ENCODE measurements around the gene PARP9.
"Not testable (repeated sequence)": the region's sequence is repeated elsewhere in the genome, so short reads cannot be mapped to it uniquely, and the experiment has no call there.

Gene PARP9

DNA sequence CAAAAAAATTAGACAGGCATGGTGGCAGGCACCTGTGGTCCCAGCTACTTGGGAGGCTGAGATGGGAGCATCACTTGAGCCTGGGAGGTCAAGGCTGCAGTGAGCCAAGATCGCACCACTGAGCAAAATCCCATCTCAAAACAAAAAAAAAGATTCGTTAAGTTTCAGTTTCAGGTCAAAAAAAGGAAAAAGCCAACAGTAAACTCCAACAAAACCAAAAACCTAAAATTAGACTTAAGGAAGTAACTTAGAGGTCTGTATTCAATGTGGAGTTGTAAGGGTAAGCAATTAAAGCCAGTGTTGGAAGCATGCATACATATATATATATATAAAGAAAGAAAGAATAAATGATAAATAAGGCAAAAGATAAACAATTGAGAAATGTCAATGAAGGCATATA, 61.2 kb downstream of the PARP9 start:
- H3F3A ChIP-seq (ENCODE audit: insufficient read depth, low read length), result peaks cover 2% of the 10 kb centered on the region; the same call in 1 of the 2 replicates
- H3K4me1 ChIP-seq (ENCODE audit: low read length), result peaks cover 4% of the 10 kb centered on the region
- H3K4me3 ChIP-seq (ENCODE audit: low read length), result no peak overlapping the region
- no peaks in the 10 kb centered on the region; the same call in 1 of the 2 replicates for H3K36me3 ChIP-seq (replicated peaks; ENCODE audit: insufficient read depth, low read length)
- no peaks in the 10 kb centered on the region for H3K27me3 ChIP-seq (replicated peaks; ENCODE audit: insufficient read depth, low read length)
- no peak overlapping the region for H2AFZ ChIP-seq (ENCODE audit: low read length)
- peaks cover 94% of the 10 kb centered on the region for H3K79me2 ChIP-seq (ENCODE audit: low read length)
- no peak overlapping the region for H3K9ac ChIP-seq (ENCODE audit: low read length)
- H3K9me2 ChIP-seq (replicated peaks; ENCODE audit: insufficient read depth, low read length), result no peaks in the 10 kb centered on the region
- no peak for DNase-seq
- TF ChIP-seq EZH2phosphoT487 (IDR thresholded peaks at IDR 0.05; ENCODE audit: low read length) (no peak), EZH2 (optimal IDR thresholded peaks at IDR 0.05; ENCODE audit: low read depth, low read length) (no peak)
- TF ChIP-seq, protein P1, sequence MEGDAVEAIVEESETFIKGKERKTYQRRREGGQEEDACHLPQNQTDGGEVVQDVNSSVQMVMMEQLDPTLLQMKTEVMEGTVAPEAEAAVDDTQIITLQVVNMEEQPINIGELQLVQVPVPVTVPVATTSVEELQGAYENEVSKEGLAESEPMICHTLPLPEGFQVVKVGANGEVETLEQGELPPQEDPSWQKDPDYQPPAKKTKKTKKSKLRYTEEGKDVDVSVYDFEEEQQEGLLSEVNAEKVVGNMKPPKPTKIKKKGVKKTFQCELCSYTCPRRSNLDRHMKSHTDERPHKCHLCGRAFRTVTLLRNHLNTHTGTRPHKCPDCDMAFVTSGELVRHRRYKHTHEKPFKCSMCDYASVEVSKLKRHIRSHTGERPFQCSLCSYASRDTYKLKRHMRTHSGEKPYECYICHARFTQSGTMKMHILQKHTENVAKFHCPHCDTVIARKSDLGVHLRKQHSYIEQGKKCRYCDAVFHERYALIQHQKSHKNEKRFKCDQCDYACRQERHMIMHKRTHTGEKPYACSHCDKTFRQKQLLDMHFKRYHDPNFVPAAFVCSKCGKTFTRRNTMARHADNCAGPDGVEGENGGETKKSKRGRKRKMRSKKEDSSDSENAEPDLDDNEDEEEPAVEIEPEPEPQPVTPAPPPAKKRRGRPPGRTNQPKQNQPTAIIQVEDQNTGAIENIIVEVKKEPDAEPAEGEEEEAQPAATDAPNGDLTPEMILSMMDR (IDR thresholded peaks at IDR 0.05; ENCODE audit: low read length), result no peak
- H4K20me1 ChIP-seq (ENCODE audit: insufficient read depth, low read length), result peaks cover 42% of the 10 kb centered on the region
- H3K9me3 ChIP-seq (replicated peaks; ENCODE audit: insufficient read depth, low read length), result no peaks in the 10 kb centered on the region
- H3K27ac ChIP-seq (ENCODE audit: low read length), result no peak overlapping the region
- H3K4me2 ChIP-seq (ENCODE audit: low read depth, low read length), result no peak overlapping the region

DNA sequence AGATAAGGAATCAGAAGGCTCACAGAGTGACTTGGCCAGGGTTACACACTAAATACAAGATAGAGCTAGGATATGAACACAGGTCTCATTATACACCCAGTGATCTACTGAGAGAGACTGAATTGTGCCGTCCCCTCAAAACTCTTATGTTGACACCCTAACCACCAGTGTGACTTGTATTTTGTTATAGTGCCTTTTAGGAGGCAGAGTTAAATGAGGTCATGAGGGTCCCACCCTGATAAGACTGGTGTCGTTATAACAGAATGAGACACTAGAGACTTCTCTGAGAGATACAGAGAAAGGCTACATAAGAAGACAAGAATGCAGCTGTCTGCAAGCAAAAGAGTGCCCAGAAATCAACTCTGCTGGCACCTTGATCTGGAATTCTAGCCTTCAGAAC, 62.0 kb downstream of the PARP9 start:
- Histone ChIP-seq H3K27ac (ENCODE audit: low read length) (no peak overlapping the region), H3K79me2 (ENCODE audit: low read length) (peaks cover 92% of the 10 kb centered on the region), H2AFZ (ENCODE audit: low read length) (no peak overlapping the region), H4K20me1 (ENCODE audit: insufficient read depth, low read length) (peaks cover 44% of the 10 kb centered on the region), H3K4me2 (ENCODE audit: low read depth, low read length) (no peak overlapping the region), H3K4me3 (ENCODE audit: low read length) (no peak overlapping the region), H3F3A (ENCODE audit: insufficient read depth, low read length) (peaks cover 7% of the 10 kb centered on the region), H3K9me3 (replicated peaks; ENCODE audit: insufficient read depth, low read length) (no peaks in the 10 kb centered on the region), H3K27me3 (replicated peaks; ENCODE audit: insufficient read depth, low read length) (no peaks in the 10 kb centered on the region), H3K9ac (ENCODE audit: low read length) (no peak overlapping the region), H3K36me3 (replicated peaks; ENCODE audit: insufficient read depth, low read length) (no peaks in the 10 kb centered on the region; the same call in 1 of the 2 replicates), H3K9me2 (replicated peaks; ENCODE audit: insufficient read depth, low read length) (no peaks in the 10 kb centered on the region), H3K4me1 (ENCODE audit: low read length) (peaks cover 12% of the 10 kb centered on the region)
- DNase-seq, result no peak
- TF ChIP-seq, protein P1 (IDR thresholded peaks at IDR 0.05; ENCODE audit: low read length), result no peak
- no peak for TF ChIP-seq EZH2 (optimal IDR thresholded peaks at IDR 0.05; ENCODE audit: low read depth, low read length)
- TF ChIP-seq EZH2phosphoT487 (IDR thresholded peaks at IDR 0.05; ENCODE audit: low read length), result no peak

DNA sequence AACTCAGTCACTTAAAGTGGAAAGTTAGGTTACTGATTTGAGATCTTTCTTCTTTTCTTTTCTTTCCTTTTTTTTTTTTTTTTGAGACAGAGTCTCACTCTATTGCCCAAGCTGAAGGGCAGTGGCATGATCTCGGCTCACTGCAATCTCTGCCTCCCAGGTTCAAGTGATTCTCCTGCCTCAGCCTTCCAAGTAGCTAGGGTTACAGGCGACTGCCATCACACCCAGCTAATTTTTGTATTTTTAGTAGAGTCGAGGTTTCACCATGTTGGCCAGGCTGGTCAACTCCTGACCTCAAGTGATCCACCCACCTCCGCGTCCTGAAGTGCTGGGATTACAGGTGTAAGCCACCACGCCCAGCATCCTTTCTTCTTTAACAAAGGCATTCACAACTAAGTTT, 63.1 kb downstream of the PARP9 start:
- H3K4me1 ChIP-seq (ENCODE audit: low read length), result peaks cover 13% of the 10 kb centered on the region
- H3K27me3 ChIP-seq (replicated peaks; ENCODE audit: insufficient read depth, low read length); H3K27ac ChIP-seq (ENCODE audit: low read length); H3K4me3 ChIP-seq (ENCODE audit: low read length); H3K36me3 ChIP-seq (replicated peaks; ENCODE audit: insufficient read depth, low read length); DNase-seq; H3F3A ChIP-seq (ENCODE audit: insufficient read depth, low read length); H3K9me2 ChIP-seq (replicated peaks; ENCODE audit: insufficient read depth, low read length); H3K9me3 ChIP-seq (replicated peaks; ENCODE audit: insufficient read depth, low read length); H3K4me2 ChIP-seq (ENCODE audit: low read depth, low read length); H2AFZ ChIP-seq (ENCODE audit: low read length); H3K9ac ChIP-seq (ENCODE audit: low read length): not testable (repeated sequence)
- H3K79me2 ChIP-seq (ENCODE audit: low read length), result peaks cover 90% of the 10 kb centered on the region
- H4K20me1 ChIP-seq (ENCODE audit: insufficient read depth, low read length), result peaks cover 46% of the 10 kb centered on the region

DNA sequence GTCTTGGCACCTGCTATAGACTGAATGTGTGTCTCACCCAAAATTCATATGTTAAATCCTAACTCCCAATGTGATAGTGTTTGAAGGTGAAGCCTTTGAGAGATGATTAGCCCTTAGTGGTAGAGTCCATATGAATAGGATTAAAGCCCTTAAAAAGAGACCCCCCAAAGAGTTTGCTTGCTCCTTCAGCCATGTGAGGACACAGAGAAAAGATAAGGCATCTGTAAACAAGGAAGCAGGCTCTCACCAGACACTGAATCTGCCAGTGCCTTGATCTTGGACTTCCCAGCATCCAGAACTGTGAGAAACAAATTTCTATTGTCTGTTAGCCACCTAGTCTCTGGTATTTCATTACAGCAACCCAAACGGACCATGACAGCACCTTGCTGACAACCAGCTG, 65.9 kb downstream of the PARP9 start:
- no peak overlapping the region for H3K27ac ChIP-seq (ENCODE audit: low read length)
- no peak overlapping the region for H3K4me2 ChIP-seq (ENCODE audit: low read depth, low read length)
- no peak for DNase-seq
- no peaks in the 10 kb centered on the region for H3K9me2 ChIP-seq (replicated peaks; ENCODE audit: insufficient read depth, low read length)
- H2AFZ ChIP-seq (ENCODE audit: low read length), result no peak overlapping the region
- no peaks in the 10 kb centered on the region for H3K9me3 ChIP-seq (replicated peaks; ENCODE audit: insufficient read depth, low read length)
- H3K4me1 ChIP-seq (ENCODE audit: low read length), result peaks cover 13% of the 10 kb centered on the region
- 0 out of 2 replicates have a peak, but pooled peaks cover 3% of the 10 kb centered on the region for H3K36me3 ChIP-seq (replicated peaks; ENCODE audit: insufficient read depth, low read length)
- H4K20me1 ChIP-seq (ENCODE audit: insufficient read depth, low read length), result peaks cover 40% of the 10 kb centered on the region
- H3F3A ChIP-seq (ENCODE audit: insufficient read depth, low read length), result peaks cover 7% of the 10 kb centered on the region
- H3K27me3 ChIP-seq (replicated peaks; ENCODE audit: insufficient read depth, low read length), result no peaks in the 10 kb centered on the region
- H3K9ac ChIP-seq (ENCODE audit: low read length), result no peak overlapping the region
- no peak overlapping the region for H3K4me3 ChIP-seq (ENCODE audit: low read length)
- H3K79me2 ChIP-seq (ENCODE audit: low read length), result peaks cover 67% of the 10 kb centered on the region
- no peak for TF ChIP-seq EZH2phosphoT487 (IDR thresholded peaks at IDR 0.05; ENCODE audit: low read length)
- TF ChIP-seq, protein P1 (IDR thresholded peaks at IDR 0.05; ENCODE audit: low read length), result no peak
- TF ChIP-seq EZH2 (optimal IDR thresholded peaks at IDR 0.05; ENCODE audit: low read depth, low read length), result no peak

Measured in MM.1S (cell line).